Activated CD8-positive, alpha-beta T cell treated with anti-CD3 and anti-CD28 coated beads, Interleukin-2, amount 10 ng/mL, durations not matched to agents 7 days and 5 days (primary cell): ENCODE data around the gene MGAT5B. TPM values are rescaled to one million over a fixed set of nuclear protein-coding genes. Genes with fewer than 3 reads are reported as not detected.

Experiments used
- ATAC-seq: fragments of 150-1000 bp; cut with Tn5 transposase; one replicate; pipeline ENCODE4 v1.10.0; 2021; ENCODE audit warnings: moderate library complexity
- CTCF ChIA-PET: fragments of 350-600 bp; sonication (Branson Sonifier 250); formaldehyde crosslinking; loops from one replicate; lab custom pipeline; 2021; ENCODE audit warnings: antibody characterized with exemption; lab: Charles Lee
- POLR2A ChIA-PET: fragments of 350-600 bp; sonication (Branson Sonifier 250); formaldehyde crosslinking; loops from one replicate; lab custom pipeline; 2021; ENCODE audit warnings: antibody characterized with exemption; lab: Charles Lee
- DNase-seq: peaks from one replicate; pipeline ENCODE4 v3.0.0-alpha.2; 2020
- H3K27ac Mint-ChIP-seq: one replicate; pipeline ENCODE4 v1.8.0; 2021; ENCODE audit warnings: mild to moderate bottlenecking, mixed read lengths
- H3K27me3 Mint-ChIP-seq: one replicate; pipeline ENCODE4 v1.8.0; 2021; ENCODE audit warnings: low read depth, mixed read lengths
- H3K36me3 Mint-ChIP-seq: one replicate; pipeline ENCODE4 v1.8.0; 2021; ENCODE audit warnings: low read depth, mixed read lengths
- H3K4me1 Mint-ChIP-seq: one replicate; pipeline ENCODE4 v1.8.0; 2021; ENCODE audit warnings: low read depth, mixed read lengths
- H3K4me3 Mint-ChIP-seq: one replicate; pipeline ENCODE4 v1.8.0; 2021; ENCODE audit warnings: mild to moderate bottlenecking, mixed read lengths
- H3K9me3 Mint-ChIP-seq: one replicate; pipeline ENCODE4 v1.8.0; 2022; ENCODE audit warnings: mixed read lengths; ENCODE audit not compliant: insufficient read depth
- total RNA-seq, 2 experiments: library from RNA; stranded (reverse); gene quantifications; one replicate each; pipeline ENCODE4 v1.2.3, GENCODE V29; 2021

Gene MGAT5B
- total RNA-seq, 2 experiments from 2014 or later, result 0.26 TPM; not detected in 1

DNA sequence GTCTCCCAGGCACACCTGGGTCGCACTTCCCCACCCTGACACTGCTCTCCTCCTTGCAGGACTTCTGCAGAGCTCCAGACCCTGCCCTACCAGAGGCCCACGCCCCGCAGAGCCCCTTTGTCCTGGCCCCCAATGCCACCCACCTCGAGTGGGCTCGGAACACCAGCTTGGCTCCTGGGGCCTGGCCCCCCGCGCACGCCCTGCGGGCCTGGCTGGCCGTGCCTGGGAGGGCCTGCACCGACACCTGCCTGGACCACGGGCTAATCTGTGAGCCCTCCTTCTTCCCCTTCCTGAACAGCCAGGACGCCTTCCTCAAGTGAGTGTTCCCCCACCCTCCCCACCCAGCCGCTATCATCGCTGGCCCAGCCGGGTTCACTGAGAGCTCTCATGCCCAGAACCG, 79.6 kb downstream of the MGAT5B start:
- no peaks in the 10 kb centered on the region for H3K9me3 Mint-ChIP-seq
- no peak for ATAC-seq
- POLR2A ChIA-PET, result no interaction called here
- no peaks in the 10 kb centered on the region for H3K27me3 Mint-ChIP-seq
- no peak overlapping the region for H3K27ac Mint-ChIP-seq
- H3K4me1 Mint-ChIP-seq, result no peaks in the 10 kb centered on the region
- H3K4me3 Mint-ChIP-seq, result no peak overlapping the region
- no peak for DNase-seq
- CTCF ChIA-PET, result no interaction called here
- no peaks in the 10 kb centered on the region for H3K36me3 Mint-ChIP-seq

DNA sequence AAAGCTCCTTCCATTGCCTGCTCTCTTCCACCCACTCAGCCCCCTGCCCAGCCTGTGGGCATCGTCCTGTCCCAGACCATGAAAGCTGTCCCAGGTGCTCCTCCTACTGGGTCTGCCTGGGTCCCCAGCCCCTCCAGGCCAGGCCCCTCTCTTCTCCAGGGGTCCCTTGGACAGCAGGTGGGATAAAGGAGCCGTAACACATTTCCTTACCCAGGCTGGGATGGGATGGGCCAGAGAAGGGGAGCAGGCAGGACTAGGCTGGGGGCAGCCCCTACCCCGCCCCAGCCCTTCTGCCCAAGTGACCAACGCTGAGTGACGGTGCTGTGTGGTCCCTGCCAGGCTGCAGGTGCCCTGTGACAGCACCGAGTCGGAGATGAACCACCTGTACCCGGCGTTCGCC, 80.1 kb downstream of the MGAT5B start:
- ATAC-seq (no peak), DNase-seq (no peak)
- POLR2A ChIA-PET, result no interaction called here
- Mint-ChIP-seq H3K36me3 (no peaks in the 10 kb centered on the region), H3K9me3 (no peaks in the 10 kb centered on the region), H3K4me3 (no peak overlapping the region), H3K27ac (no peak overlapping the region), H3K4me1 (no peaks in the 10 kb centered on the region), H3K27me3 (no peaks in the 10 kb centered on the region)
- CTCF ChIA-PET, result no interaction called here

- no peaks in the 10 kb centered on the region for H3K36me3 Mint-ChIP-seq
- H3K9me3 Mint-ChIP-seq, result no peaks in the 10 kb centered on the region
- no peak overlapping the region for H3K27ac Mint-ChIP-seq
- no peak overlapping the region for H3K4me3 Mint-ChIP-seq
- POLR2A ChIA-PET, result no interaction called here
- DNase-seq (no peak), ATAC-seq (no peak)
- no peaks in the 10 kb centered on the region for H3K27me3 Mint-ChIP-seq
- CTCF ChIA-PET, result no interaction called here
- no peaks in the 10 kb centered on the region for H3K4me1 Mint-ChIP-seq
These were observed 80.6 kb downstream of the MGAT5B start for GRCh38 chr17:76948726-76949342.

DNA sequence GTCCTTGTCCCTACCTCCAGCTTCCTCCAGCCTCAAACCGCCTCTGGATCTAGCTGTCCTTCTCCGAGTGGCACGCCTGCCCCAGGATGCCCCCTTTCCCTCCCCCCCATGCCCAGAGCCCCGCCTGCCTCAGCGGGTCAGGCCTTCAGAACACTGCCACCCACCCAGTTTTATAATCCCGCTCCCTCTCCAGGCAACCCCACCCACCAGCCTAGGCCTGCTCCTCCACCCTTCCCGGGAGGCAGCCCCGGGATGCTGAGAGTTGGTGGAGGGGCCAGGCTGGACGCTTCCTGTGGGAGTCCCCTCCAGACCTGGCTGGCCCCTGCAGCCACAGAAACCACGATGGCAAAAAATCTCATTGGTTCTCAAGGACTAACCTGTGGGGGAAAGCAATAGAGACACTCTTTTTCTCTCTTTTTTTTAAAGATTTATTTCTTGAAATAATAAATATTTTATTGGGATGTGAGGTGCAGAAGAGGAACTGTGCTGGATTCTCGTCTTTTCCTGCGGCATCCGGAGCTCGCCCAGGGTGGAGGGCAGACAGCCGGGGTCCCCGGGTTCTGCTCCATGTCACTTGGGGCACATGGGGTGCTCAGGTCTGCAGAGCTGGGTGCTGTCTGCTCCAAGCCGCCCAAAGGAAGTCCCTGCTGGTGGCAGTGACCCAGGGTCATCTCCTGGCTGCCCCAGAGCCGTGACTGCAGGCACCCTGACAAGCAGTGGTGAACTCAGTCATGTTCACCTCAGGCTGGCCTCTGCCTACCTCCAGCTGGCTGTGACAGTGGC, 81.9 kb downstream of the MGAT5B start:
- Mint-ChIP-seq H3K9me3 (no peaks in the 10 kb centered on the region), H3K36me3 (no peaks in the 10 kb centered on the region), H3K4me1 (no peaks in the 10 kb centered on the region), H3K4me3 (no peak overlapping the region), H3K27me3 (no peaks in the 10 kb centered on the region), H3K27ac (no peak overlapping the region)
- DNase-seq (no peak), ATAC-seq (no peak)
- ChIA-PET POLR2A (no interaction called here), CTCF (no interaction called here)

DNA sequence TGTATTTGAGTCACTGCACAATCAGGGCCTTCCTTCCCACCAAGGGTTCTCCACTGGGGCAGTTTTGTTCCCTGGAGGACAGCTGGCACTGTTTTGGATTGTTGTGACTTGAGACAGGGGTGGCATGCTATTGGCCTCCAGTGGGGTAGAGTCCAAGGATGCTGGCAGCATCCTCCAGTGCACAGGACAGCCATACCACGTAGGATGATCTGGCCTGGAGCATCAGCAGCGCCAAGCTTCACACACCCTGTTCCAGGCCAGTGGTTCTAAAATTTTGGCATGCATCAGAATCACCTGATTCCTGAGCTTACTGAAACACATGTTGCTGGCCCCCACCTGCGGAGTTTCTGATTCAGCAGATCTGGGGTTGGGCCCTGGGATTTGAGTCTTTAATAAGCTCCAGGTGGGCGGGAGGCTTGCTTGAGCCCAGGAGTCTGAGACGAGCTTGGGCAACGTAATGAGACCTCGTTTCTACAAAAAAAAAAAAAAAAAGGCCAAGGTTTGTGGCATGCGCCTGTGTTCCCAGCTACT, 83.2 kb downstream of the MGAT5B start:
- H3K27ac Mint-ChIP-seq, result no peak overlapping the region
- no peak overlapping the region for H3K4me3 Mint-ChIP-seq
- no peak for ATAC-seq
- ChIA-PET CTCF (no interaction called here), POLR2A (no interaction called here)
- no peaks in the 10 kb centered on the region for H3K36me3 Mint-ChIP-seq
- H3K9me3 Mint-ChIP-seq, result no peaks in the 10 kb centered on the region
- no peak for DNase-seq
- no peaks in the 10 kb centered on the region for H3K27me3 Mint-ChIP-seq
- no peaks in the 10 kb centered on the region for H3K4me1 Mint-ChIP-seq

DNA sequence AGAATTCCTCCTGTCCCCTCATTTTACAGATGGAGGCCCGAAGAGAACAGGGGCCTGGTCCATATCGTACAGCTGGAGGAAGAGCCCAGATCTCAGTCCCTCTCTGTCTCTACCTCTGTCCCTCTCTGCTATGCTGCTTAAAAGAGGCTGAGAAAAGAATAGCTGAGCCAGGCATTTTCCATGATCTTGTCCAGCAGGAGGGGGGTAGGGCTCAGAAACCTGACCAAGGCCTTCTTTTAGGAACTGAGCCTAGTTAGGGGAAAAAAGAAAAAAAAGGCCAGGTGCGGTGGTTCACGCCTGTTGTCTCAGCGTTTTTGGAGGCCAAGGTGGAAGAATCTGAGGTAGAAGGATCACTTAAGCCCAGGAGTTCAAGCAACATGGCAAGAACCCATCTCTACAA, 84.2 kb downstream of the MGAT5B start:
- CTCF ChIA-PET, result no interaction called here
- POLR2A ChIA-PET, result interaction anchor here (0.6 kb wide), 1 partner anchor 120 kb away, joined by 4 read pairs; no protein-coding TSS in a partner anchor
- H3K4me3 Mint-ChIP-seq, result no peak overlapping the region
- ATAC-seq (no peak), DNase-seq (no peak)
- H3K9me3 Mint-ChIP-seq, result no peaks in the 10 kb centered on the region
- H3K4me1 Mint-ChIP-seq, result no peaks in the 10 kb centered on the region
- H3K27me3 Mint-ChIP-seq, result no peaks in the 10 kb centered on the region
- H3K36me3 Mint-ChIP-seq, result no peaks in the 10 kb centered on the region
- no peak overlapping the region for H3K27ac Mint-ChIP-seq

GRCh38 chr17:76953066-76953465, 84.9 kb downstream of the MGAT5B start:
- Mint-ChIP-seq H3K36me3 (no peaks in the 10 kb centered on the region), H3K27ac (no peak overlapping the region), H3K4me3 (no peak overlapping the region), H3K27me3 (no peaks in the 10 kb centered on the region), H3K9me3 (no peaks in the 10 kb centered on the region), H3K4me1 (no peaks in the 10 kb centered on the region)
- no peak for ATAC-seq
- DNase-seq, result no peak
- ChIA-PET CTCF (no interaction called here), POLR2A (no interaction called here)

DNA sequence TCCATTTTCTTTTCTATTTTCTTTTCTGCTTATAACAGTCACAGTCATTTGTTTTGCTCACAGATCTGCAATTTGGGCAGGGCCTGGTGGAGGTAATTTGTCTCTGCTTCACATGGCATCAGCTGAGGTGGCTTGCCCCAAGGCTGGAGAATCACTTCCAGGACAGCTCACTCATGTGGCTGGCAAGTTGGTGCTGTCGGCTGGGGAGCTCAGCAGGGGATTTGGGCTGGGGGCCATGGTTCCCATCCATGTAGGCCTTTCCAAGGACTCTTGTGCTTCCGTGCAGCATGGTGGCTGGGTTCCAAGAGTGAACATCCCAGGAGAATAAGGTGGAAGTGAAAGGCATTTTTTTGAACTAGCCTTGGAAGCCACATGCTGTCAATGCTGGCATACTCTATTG, 85.7 kb downstream of the MGAT5B start:
- H3K9me3 Mint-ChIP-seq, result no peaks in the 10 kb centered on the region
- H3K4me3 Mint-ChIP-seq, result no peak overlapping the region
- POLR2A ChIA-PET, result no interaction called here
- H3K27ac Mint-ChIP-seq, result no peak overlapping the region
- no peaks in the 10 kb centered on the region for H3K4me1 Mint-ChIP-seq
- no peaks in the 10 kb centered on the region for H3K36me3 Mint-ChIP-seq
- no peak for DNase-seq
- no peak for ATAC-seq
- H3K27me3 Mint-ChIP-seq, result no peaks in the 10 kb centered on the region
- CTCF ChIA-PET, result no interaction called here

DNA sequence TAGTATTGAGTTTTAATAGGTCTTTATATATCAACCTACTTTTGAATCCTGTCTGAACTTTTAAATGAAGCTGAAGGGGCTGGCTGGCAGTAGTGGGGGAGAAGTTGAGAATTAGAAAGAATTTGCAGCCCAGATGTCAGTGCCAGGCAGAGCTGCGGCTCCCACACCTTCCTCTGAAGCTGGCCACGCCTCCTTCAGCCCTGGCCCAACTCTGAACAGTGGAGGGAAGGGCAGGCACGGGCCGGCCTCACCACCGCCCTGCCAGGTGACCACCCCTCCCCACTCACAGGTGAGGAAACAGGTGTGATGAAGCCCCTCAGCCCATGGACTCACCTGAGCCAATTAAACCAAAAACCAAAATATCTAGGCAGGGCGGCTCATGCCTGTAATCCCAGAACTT, 87.0 kb downstream of the MGAT5B start:
- CTCF ChIA-PET, result interaction anchor here (1.0 to 1.1 kb wide), 2 partner anchors 18 to 87 kb away, joined by 3 read pairs; partner anchors contain the start of gene MGAT5B
- POLR2A ChIA-PET, result no interaction called here

GRCh38 chr17:76956846-76957540, 88.8 kb downstream of the MGAT5B start:
- ChIA-PET POLR2A (interaction anchor here (1.1 kb wide), 1 partner anchor 9 kb away, joined by 3 read pairs; no protein-coding TSS in a partner anchor), CTCF (no interaction called here)
- ATAC-seq, result no peak
- Mint-ChIP-seq H3K27me3 (no peaks in the 10 kb centered on the region), H3K36me3 (no peaks in the 10 kb centered on the region), H3K4me3 (no peak overlapping the region), H3K9me3 (no peaks in the 10 kb centered on the region), H3K27ac (no peak overlapping the region), H3K4me1 (no peaks in the 10 kb centered on the region)
- no peak for DNase-seq

More for the DNA sequence above, 87.0 kb downstream of the MGAT5B start:
- H3K27me3 Mint-ChIP-seq, result no peaks in the 10 kb centered on the region
- no peaks in the 10 kb centered on the region for H3K36me3 Mint-ChIP-seq
- ATAC-seq (no peak), DNase-seq (no peak)
- H3K9me3 Mint-ChIP-seq, result no peaks in the 10 kb centered on the region
- H3K27ac Mint-ChIP-seq, result no peak overlapping the region
- no peaks in the 10 kb centered on the region for H3K4me1 Mint-ChIP-seq
- no peak overlapping the region for H3K4me3 Mint-ChIP-seq

GRCh38 chr17:76957678-76958464, 89.7 kb downstream of the MGAT5B start:
- POLR2A ChIA-PET, result interaction anchor here (1.1 kb wide), 2 partner anchors 8 to 9 kb away, joined by 3 read pairs; no protein-coding TSS in a partner anchor
- no peak for ATAC-seq
- no peak for DNase-seq
- Mint-ChIP-seq H3K27me3 (no peaks in the 10 kb centered on the region), H3K36me3 (no peaks in the 10 kb centered on the region), H3K4me3 (no peak overlapping the region), H3K27ac (no peak overlapping the region), H3K4me1 (no peaks in the 10 kb centered on the region), H3K9me3 (no peaks in the 10 kb centered on the region)
- CTCF ChIA-PET, result no interaction called here
